ENCODE results near the gene NRARP. TPM values are rescaled to one million over a fixed set of nuclear protein-coding genes. Genes with fewer than 3 reads are reported as not detected.

NRARP gene
- total RNA-seq, 1 experiment from 2014 or later, result 24.7 TPM

DNA sequence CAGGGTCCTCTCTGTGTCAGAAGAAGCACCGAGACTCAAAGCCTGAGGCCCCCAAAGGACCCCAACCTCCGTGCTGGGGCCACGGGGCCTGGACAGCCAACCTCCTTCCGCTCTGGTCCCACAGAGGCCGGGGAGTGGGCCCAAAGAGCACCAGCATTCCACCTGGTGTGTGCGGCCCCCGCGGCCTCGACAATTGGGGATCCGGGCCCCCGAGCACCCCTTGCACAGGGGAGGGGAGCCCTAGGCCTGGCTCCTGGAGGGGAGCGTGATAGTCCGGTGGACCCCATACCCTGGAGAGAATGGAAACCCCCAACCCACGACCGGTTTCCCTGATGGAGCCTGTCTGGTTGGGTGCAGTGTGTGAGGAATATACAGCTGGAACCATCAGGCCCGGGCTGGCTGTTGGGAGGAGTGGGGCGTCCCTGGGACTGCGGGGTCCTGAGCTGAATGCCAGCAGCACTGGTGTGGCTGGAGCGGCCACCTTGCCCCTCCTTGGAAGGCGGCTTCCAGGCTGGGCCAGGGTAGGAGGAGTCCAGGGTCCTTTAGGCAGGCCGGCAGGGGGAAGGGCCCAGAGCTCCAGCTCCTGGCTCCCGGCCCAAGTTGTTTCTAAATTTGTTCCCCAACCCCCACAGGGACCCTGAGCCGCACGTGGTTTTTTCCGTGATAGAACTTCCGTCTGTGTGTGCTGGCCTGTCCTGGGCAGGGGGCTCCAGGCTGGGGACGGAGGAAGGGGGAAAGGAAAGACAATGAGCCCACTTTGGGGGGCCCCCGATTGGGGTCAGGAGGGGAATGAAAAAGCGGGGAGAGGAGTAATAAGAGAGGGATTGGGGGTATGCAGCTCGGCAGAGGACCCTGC is 25.4 kb downstream of the NRARP start:
- no peaks in the 10 kb centered on the region for H3K27me3 ChIP-seq (replicated peaks; ENCODE audit: control insufficient read depth, insufficient read depth, low read length)
- Mint-ChIP-seq H3K9me3 (ENCODE audit: unreplicated experiment) (no peaks in the 10 kb centered on the region), H3K27ac (ENCODE audit: unreplicated experiment) (peak overlapping the region; percentile 44), H3K27me3 (ENCODE audit: insufficient read depth, unreplicated experiment) (no peaks in the 10 kb centered on the region), H3K4me1 (ENCODE audit: low read depth, unreplicated experiment) (no peaks in the 10 kb centered on the region), H3K36me3 (ENCODE audit: insufficient read depth, unreplicated experiment) (peaks cover 31% of the 10 kb centered on the region), H3K4me3 (ENCODE audit: unreplicated experiment) (no peak overlapping the region)
- no TSS peak for BruUV-seq (replicated peaks)
- H3K4me3 ChIP-seq (ENCODE audit: low read depth, low read length), result no peak overlapping the region
- no peak for TF ChIP-seq CTCF (IDR thresholded peaks at IDR 0.05; ENCODE audit: insufficient read depth in 1 of 2, low read depth in 1 of 2, low read length in 1 of 2, severe bottlenecking in 1 of 2, unreplicated experiment in 1 of 2)
- CTCF ChIA-PET, result no interaction called here
- H3K9me3 ChIP-seq, result 0 out of 2 replicates have a peak, but pooled peaks cover 6% of the 10 kb centered on the region
- no peaks in the 10 kb centered on the region; the same call in none of the 2 replicates for H3K36me3 ChIP-seq (ENCODE audit: control insufficient read depth, insufficient read depth, low read length)
- DNase-seq, result no peak
- POLR2A ChIA-PET, result interaction anchor here (0.5 kb wide), 1 partner anchor 143 kb away, joined by 4 read pairs; no protein-coding TSS in a partner anchor
- intact Hi-C loops (cut with micrococcal nuclease; ENCODE audit: unreplicated experiment), result no loop called here
- H3K4me1 ChIP-seq, result no peaks in the 10 kb centered on the region

GRCh38 chr9:137275588-137276472 is 26.2 kb downstream of the NRARP start:
- no peaks in the 10 kb centered on the region for H3K9me3 Mint-ChIP-seq (ENCODE audit: unreplicated experiment)
- no TSS peak for BruUV-seq (replicated peaks)
- no peak for DNase-seq
- no peak overlapping the region for H3K27ac Mint-ChIP-seq (ENCODE audit: unreplicated experiment)
- no peaks in the 10 kb centered on the region; the same call in none of the 2 replicates for H3K36me3 ChIP-seq (ENCODE audit: control insufficient read depth, insufficient read depth, low read length)
- no peak overlapping the region for H3K4me3 ChIP-seq (ENCODE audit: low read depth, low read length)
- TF ChIP-seq CTCF (IDR thresholded peaks at IDR 0.05; ENCODE audit: insufficient read depth in 1 of 2, low read depth in 1 of 2, low read length in 1 of 2, severe bottlenecking in 1 of 2, unreplicated experiment in 1 of 2), result no peak
- ChIA-PET CTCF (no interaction called here), POLR2A (no interaction called here)
- H3K4me1 ChIP-seq, result no peaks in the 10 kb centered on the region
- peaks cover 35% of the 10 kb centered on the region for H3K36me3 Mint-ChIP-seq (ENCODE audit: insufficient read depth, unreplicated experiment)
- 0 out of 2 replicates have a peak, but pooled peaks cover 6% of the 10 kb centered on the region for H3K9me3 ChIP-seq
- H3K27me3 Mint-ChIP-seq (ENCODE audit: insufficient read depth, unreplicated experiment), result no peaks in the 10 kb centered on the region
- intact Hi-C loops (cut with micrococcal nuclease; ENCODE audit: unreplicated experiment), result no loop called here
- no peaks in the 10 kb centered on the region for H3K4me1 Mint-ChIP-seq (ENCODE audit: low read depth, unreplicated experiment)
- H3K4me3 Mint-ChIP-seq (ENCODE audit: unreplicated experiment), result no peak overlapping the region
- no peaks in the 10 kb centered on the region for H3K27me3 ChIP-seq (replicated peaks; ENCODE audit: control insufficient read depth, insufficient read depth, low read length)

DNA sequence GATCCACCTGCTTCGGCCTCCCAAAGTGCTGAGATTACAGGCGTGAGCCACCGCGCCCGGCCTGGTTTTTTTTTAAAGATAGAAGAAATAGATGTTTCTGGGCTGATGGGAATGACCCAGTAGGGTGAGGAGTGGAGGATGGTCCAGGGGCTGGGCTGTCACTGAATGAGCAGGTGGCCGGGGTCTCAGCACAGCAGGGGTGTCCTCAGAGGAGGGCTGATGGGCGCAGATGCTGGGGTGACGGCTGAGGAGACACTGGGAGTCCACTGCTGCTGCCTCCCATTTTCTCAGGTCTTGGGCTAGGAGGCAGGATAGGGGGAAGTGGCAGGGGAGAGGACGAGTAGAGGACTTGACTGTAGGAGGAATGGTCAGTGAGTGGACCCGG is 26.9 kb downstream of the NRARP start:
- peaks cover 36% of the 10 kb centered on the region for H3K36me3 Mint-ChIP-seq (ENCODE audit: insufficient read depth, unreplicated experiment)
- H3K4me1 ChIP-seq, result no peaks in the 10 kb centered on the region
- no peak for DNase-seq
- no peak overlapping the region for H3K4me3 ChIP-seq (ENCODE audit: low read depth, low read length)
- intact Hi-C loops (cut with micrococcal nuclease; ENCODE audit: unreplicated experiment), result no loop called here
- 0 out of 2 replicates have a peak, but pooled peaks cover 6% of the 10 kb centered on the region for H3K9me3 ChIP-seq
- no peak overlapping the region for H3K4me3 Mint-ChIP-seq (ENCODE audit: unreplicated experiment)
- TF ChIP-seq CTCF (IDR thresholded peaks at IDR 0.05; ENCODE audit: insufficient read depth in 1 of 2, low read depth in 1 of 2, low read length in 1 of 2, severe bottlenecking in 1 of 2, unreplicated experiment in 1 of 2), result no peak
- ChIA-PET POLR2A (no interaction called here), CTCF (interaction anchor here (0.9 to 1.2 kb wide), 2 partner anchors 11 to 39 kb away, joined by 3 to 4 read pairs; no protein-coding TSS in a partner anchor)
- H3K27me3 Mint-ChIP-seq (ENCODE audit: insufficient read depth, unreplicated experiment), result no peaks in the 10 kb centered on the region
- no peaks in the 10 kb centered on the region for H3K4me1 Mint-ChIP-seq (ENCODE audit: low read depth, unreplicated experiment)
- no peaks in the 10 kb centered on the region for H3K9me3 Mint-ChIP-seq (ENCODE audit: unreplicated experiment)
- no peaks in the 10 kb centered on the region; the same call in none of the 2 replicates for H3K36me3 ChIP-seq (ENCODE audit: control insufficient read depth, insufficient read depth, low read length)
- H3K27me3 ChIP-seq (replicated peaks; ENCODE audit: control insufficient read depth, insufficient read depth, low read length), result no peaks in the 10 kb centered on the region
- BruUV-seq (replicated peaks), result no TSS peak
- H3K27ac Mint-ChIP-seq (ENCODE audit: unreplicated experiment), result no peak overlapping the region

All from Caco-2 (cell line).